Activated naive CD4-positive, alpha-beta T cell treated with anti-CD3 and anti-CD28 coated beads, Interleukin-2, amount 10 ng/mL, durations not matched to agents 5 hours and 36 hours (primary cell): Measurements from ENCODE around the gene GRM8. TPM values are rescaled to one million over a fixed set of nuclear protein-coding genes. Genes with fewer than 3 reads are reported as not detected.

Experiments used
- microRNA-seq: library from miRNA; unstranded; fragments of <30 nt; microRNA quantifications from one replicate; pipeline ENCODE4 v1.2.0, GENCODE V29; 2022; ENCODE audit warnings: borderline microRNAs expressed, borderline replicate concordance
- total RNA-seq, 2 experiments: library from RNA; stranded (reverse); gene quantifications; one replicate each; pipeline ENCODE4 v1.2.3, GENCODE V29; 2021

The GRM8 gene
- not detected for total RNA-seq

GRCh38 chr7:127252778-127253280 is at the start of gene GRM8:
Gene GRM8, minus strand, starts transcription at chr7:127252941.

Small RNA genes lying within 50 kb of the gene (microRNA-seq; reads per million reads assigned to microRNA genes)
- gene MIR592: not detected

Other genes starting within 250 kb of the GRM8 start
- gene ZNF800, start 139.8 kb upstream of the GRM8 start, total RNA-seq: 10 to 100 TPM; 40.2 to 44.1 TPM